Measurements from ENCODE around the gene CBS. TPM values are rescaled to one million over a fixed set of nuclear protein-coding genes. Genes with fewer than 3 reads are reported as not detected.
"Not testable (repeated sequence)": the region's sequence is repeated elsewhere in the genome, so short reads cannot be mapped to it uniquely, and the experiment has no call there.

The CBS gene
- total RNA-seq, 1 donor from 2014 or later = 30.4 TPM

- not testable (repeated sequence) for DNase-seq (ENCODE audit: low read depth in 2 of 2)
Observed at GRCh38 chr21:43068065-43068464, 7.6 kb downstream of the CBS start.

GRCh38 chr21:43066690-43067089, 8.9 kb downstream of the CBS start:
- DNase-seq (ENCODE audit: low read depth in 2 of 2) = not testable (repeated sequence)

GRCh38 chr21:43065991-43066390, 9.6 kb downstream of the CBS start:
- DNase-seq (ENCODE audit: low read depth in 2 of 2) = not testable (repeated sequence)

GRCh38 chr21:43064265-43064917, 11.2 kb downstream of the CBS start:
- not testable (repeated sequence) for DNase-seq (ENCODE audit: low read depth in 2 of 2)

- DNase-seq (ENCODE audit: low read depth in 2 of 2) = not testable (repeated sequence)
Observed at GRCh38 chr21:43062955-43063664, 12.5 kb downstream of the CBS start.

GRCh38 chr21:43053112-43053511, 22.5 kb downstream of the CBS start:
- DNase-seq (ENCODE audit: low read depth in 2 of 2) = not testable (repeated sequence)

- DNase-seq (ENCODE audit: low read depth in 2 of 2) = peak in 1 of 2 donors; percentile 11
Observed at GRCh38 chr21:43045876-43046821, 29.5 kb downstream of the CBS start.

GRCh38 chr21:43045165-43045875, 30.3 kb downstream of the CBS start:
- not testable (repeated sequence) for DNase-seq (ENCODE audit: low read depth in 2 of 2)

GRCh38 chr21:43044547-43044946, 31.1 kb downstream of the CBS start:
- DNase-seq (ENCODE audit: low read depth in 2 of 2) = not testable (repeated sequence)

- DNase-seq (ENCODE audit: low read depth in 2 of 2) = not testable (repeated sequence)
Observed at GRCh38 chr21:43043291-43043690, 32.3 kb downstream of the CBS start.

- not testable (repeated sequence) for DNase-seq (ENCODE audit: low read depth in 2 of 2)
Observed at GRCh38 chr21:43042169-43042568, 33.5 kb downstream of the CBS start.

- DNase-seq (ENCODE audit: low read depth in 2 of 2) = not testable (repeated sequence)
Observed at GRCh38 chr21:43038659-43039044, 37.0 kb downstream of the CBS start.

GRCh38 chr21:43037918-43038658, 37.5 kb downstream of the CBS start:
- DNase-seq (ENCODE audit: low read depth in 2 of 2) = not testable (repeated sequence)

GRCh38 chr21:43036889-43037288, 38.7 kb downstream of the CBS start:
- not testable (repeated sequence) for DNase-seq (ENCODE audit: low read depth in 2 of 2)

- DNase-seq (ENCODE audit: low read depth in 2 of 2) = no peak
Observed at GRCh38 chr21:43034826-43035225, 40.8 kb downstream of the CBS start.

- DNase-seq (ENCODE audit: low read depth in 2 of 2) = peak in 1 of 2 donors; percentile 54
Observed at GRCh38 chr21:43034101-43034500, 41.5 kb downstream of the CBS start.

GRCh38 chr21:43031121-43031619, 44.5 kb downstream of the CBS start:
- DNase-seq (ENCODE audit: low read depth in 2 of 2) = no peak

- no peak for DNase-seq (ENCODE audit: low read depth in 2 of 2)
Observed at GRCh38 chr21:43029785-43030184, 45.9 kb downstream of the CBS start.

GRCh38 chr21:43027846-43028731, 47.5 kb downstream of the CBS start:
- DNase-seq (ENCODE audit: low read depth in 2 of 2) = no peak

Measured in lung microvascular endothelial cell (primary cell).